HG03354 (cell line): ENCODE data around the gene CISD3.

ENCODE experiments used
- ATAC-seq: cut with Tn5 transposase; IDR thresholded peaks from one replicate; pipeline ENCODE4 v1.9.1; 2021; ENCODE audit warnings: mild to moderate bottlenecking; ENCODE audit not compliant: unreplicated experiment, poor library complexity, severe bottlenecking

Gene CISD3

GRCh38 chr17:38752308-38753070 is 22.3 kb downstream of the CISD3 start, which contains the start of gene PSMB3:
Gene PSMB3, plus strand, starts transcription at chr17:38752741. Its CDS starts 86 bp downstream, at chr17:38752827.
- ATAC-seq: peak; percentile 77

GRCh38 chr17:38753071-38753506 is 22.9 kb downstream of the CISD3 start:
- no peak for ATAC-seq

- no peak for ATAC-seq
These were observed 31.5 kb downstream of the CISD3 start for GRCh38 chr17:38761612-38762011.

- no peak for ATAC-seq
These were observed 32.1 kb downstream of the CISD3 start for GRCh38 chr17:38762231-38762630.

GRCh38 chr17:38766341-38766740 is 36.2 kb downstream of the CISD3 start:
- no peak for ATAC-seq

- ATAC-seq: no peak
These were observed 38.3 kb downstream of the CISD3 start for GRCh38 chr17:38768417-38768816.

GRCh38 chr17:38773258-38773657 is 43.1 kb downstream of the CISD3 start:
- ATAC-seq: no peak

GRCh38 chr17:38777641-38778250 is 47.6 kb downstream of the CISD3 start:
- no peak for ATAC-seq

- no peak for ATAC-seq
These were observed 50.0 kb downstream of the CISD3 start for GRCh38 chr17:38779965-38780752.

- no peak for ATAC-seq
These were observed 53.1 kb downstream of the CISD3 start for GRCh38 chr17:38783227-38783626.
